Kasumi-1 (cell line): Measurements from ENCODE around the gene USP54.
"Not testable (repeated sequence)": the region's sequence is repeated elsewhere in the genome, so short reads cannot be mapped to it uniquely, and the experiment has no call there.

Source experiments
- DNase-seq, 2 experiments: peaks; one replicate each; lab custom pipeline; 2025; lab: John Stamatoyannopoulos, UW

The USP54 gene

GRCh38 chr10:73586583-73586984 is 4.6 kb downstream of the USP54 start:
- peak; percentile 32 to 53 for DNase-seq

- DNase-seq = no peak
These were observed 5.8 kb downstream of the USP54 start for GRCh38 chr10:73585327-73585726.

- DNase-seq = peak in 1 of 2 experiments; percentile 10
These were observed 6.4 kb downstream of the USP54 start for GRCh38 chr10:73584737-73585136.

DNA sequence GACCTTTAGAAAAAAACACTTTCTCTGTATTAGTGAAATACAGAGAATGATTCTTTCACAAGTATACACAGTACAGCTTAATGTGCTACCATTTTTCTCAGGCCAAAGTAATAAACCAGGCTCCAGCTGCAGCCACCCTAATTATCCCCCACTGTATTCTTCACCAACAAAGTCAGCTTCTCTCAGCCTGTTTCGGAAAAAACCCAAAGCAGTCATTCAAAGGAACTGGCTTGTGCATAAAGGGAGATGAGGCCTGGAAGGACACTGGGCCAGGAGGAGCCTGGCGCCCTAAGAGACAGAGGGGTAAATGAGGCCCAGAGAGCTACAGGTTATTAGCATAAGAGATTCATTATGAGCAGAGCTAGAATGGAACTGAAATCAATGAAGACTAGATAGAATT is 9.2 kb downstream of the USP54 start:
- DNase-seq = no peak

GRCh38 chr10:73578927-73579326 is 12.2 kb downstream of the USP54 start:
- DNase-seq = not testable (repeated sequence)

- DNase-seq = no peak
These were observed 13.4 kb downstream of the USP54 start for GRCh38 chr10:73577788-73578187.

DNA sequence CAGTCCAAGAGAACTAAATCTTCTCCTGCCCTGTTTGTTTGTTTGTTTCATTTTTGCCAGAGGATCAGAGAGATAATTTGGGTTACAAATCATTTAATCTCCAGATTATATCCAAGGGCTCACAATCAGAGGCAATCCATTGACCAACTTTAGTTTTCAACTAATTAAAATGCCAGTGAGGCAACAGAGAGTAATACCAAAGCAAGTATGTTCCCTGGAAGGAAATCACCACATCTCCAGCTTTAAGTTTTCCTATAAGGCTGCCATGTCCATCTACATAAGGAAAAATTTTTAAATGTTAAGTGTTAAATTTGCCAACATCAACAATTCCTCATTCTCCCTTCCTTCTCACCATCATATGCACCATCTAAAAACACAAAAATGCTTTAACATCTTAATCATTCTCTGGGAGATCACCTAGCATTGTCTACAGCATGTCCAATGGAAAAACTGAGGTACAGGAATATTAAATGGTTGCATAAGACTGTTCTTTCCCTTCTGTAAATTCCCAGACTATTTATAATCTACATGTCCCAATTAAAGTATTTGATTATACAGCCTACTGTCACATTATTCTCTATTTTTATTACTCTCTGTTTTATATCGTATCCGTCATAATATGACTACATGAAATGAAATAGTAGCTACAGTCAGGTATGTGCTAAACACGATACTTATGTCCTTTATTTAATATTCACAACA is 14.1 kb downstream of the USP54 start:
- no peak for DNase-seq

DNA sequence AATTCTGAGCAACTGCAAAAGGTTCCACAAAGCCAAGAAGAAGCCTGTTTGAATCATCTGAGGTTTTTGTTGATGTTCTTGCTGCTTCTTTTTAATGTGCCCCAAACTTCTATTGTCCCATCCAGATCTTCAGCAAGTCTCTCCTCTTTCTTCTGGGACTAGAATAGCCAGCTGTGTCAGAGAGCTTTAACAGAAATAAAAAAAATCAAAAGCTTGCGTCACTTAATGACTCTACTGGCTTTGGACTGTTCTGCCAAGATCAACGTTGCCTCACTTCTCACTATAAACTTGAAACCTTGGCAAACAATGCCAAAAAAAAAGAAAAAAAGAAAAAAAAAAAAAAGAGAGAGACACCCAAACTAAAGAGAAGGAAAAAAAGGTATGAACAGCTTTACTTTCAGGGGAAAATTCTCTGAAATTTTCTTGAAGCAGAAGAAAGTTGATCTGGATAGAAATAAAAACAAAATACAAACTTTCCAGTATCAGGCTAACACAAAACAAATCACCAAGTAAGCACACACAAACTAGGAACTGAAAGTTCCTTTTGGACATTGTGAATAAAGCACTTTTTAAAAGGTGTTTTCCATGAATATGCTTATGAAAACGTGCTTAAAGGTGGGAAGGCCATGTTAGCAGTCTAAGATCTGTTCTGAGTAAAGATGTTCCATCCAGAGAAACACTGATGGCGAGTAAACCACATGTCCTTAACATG is 14.8 kb downstream of the USP54 start:
- DNase-seq = no peak

- not testable (repeated sequence) for DNase-seq
These were observed 24.1 kb downstream of the USP54 start for GRCh38 chr10:73567025-73567424.

DNA sequence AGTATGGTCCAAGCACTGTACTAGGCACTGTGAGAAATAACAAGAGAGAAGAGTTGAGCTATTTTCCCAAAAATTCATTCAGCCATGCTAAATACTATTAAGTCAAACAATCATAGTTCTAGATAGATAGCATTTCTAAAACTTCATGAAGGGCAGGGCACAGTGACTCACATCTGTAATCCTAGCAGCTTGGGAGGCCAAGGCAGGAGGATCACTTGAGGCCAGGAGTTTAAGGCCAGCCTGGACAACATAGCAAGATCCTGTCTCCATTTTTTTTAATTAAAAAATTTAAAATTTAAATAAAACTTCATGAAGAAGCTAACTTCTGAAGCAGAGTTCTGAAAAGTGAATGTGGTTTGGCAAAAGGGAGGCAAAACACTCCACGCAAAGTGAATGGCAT is 29.9 kb downstream of the USP54 start:
- no peak for DNase-seq

DNA sequence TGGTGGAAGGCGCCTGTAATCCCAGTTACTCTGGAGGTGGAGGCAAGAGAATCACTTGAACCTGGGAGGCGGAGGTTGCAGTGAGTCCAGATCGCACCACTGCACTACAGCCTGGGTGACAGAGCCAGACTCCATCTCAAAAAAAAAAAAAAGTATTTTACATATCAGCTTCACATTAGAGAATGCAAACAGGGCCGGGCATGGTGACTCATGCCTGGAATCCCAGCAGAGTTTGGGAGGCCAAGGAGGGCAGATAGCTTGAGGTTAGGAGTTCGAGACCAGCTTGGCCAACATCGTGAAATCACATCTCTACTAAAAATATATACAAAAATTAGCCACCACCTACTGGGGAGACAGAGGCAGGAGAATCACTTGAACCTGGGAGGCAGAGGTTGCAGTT is 31.6 kb downstream of the USP54 start:
- DNase-seq = no peak

DNA sequence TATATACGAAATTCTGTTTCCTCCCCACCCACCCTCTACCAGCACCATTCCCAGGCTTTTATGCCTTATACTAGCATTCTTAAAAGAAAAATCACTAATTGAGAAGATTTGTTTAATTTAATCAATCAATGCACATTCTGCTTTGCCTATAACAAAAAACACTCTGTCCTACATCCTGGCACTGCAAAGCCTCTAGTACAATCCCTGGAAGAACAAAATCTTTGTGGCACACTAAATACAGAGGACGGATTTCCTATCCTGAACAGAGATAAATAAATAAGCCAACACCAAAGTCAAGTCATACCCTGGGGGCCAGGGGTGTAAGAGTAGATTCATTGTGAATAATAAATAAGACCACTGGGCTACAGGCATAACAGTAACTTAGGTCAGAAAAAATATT is 34.3 kb downstream of the USP54 start:
- no peak for DNase-seq

DNA sequence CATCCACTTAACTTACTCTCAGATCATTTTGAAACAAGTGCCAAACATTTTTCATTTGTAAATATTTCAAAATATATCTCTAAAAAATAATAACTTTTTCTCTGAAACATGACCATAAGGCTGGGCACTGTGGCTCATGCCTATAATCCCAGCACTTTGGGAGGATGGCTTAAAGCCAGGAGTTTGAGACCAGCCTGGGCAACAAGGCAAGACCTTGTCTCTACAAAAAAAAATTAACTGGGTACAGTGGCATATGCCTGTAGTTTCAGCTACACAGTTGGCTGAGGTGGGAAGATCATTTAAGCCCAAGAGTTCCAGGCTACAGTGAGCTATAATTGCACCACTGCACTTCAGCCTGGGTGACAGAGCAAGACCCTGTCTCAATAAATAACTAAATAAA is 36.4 kb downstream of the USP54 start:
- DNase-seq = no peak

GRCh38 chr10:73553761-73554160 is 37.4 kb downstream of the USP54 start:
- DNase-seq = no peak

DNA sequence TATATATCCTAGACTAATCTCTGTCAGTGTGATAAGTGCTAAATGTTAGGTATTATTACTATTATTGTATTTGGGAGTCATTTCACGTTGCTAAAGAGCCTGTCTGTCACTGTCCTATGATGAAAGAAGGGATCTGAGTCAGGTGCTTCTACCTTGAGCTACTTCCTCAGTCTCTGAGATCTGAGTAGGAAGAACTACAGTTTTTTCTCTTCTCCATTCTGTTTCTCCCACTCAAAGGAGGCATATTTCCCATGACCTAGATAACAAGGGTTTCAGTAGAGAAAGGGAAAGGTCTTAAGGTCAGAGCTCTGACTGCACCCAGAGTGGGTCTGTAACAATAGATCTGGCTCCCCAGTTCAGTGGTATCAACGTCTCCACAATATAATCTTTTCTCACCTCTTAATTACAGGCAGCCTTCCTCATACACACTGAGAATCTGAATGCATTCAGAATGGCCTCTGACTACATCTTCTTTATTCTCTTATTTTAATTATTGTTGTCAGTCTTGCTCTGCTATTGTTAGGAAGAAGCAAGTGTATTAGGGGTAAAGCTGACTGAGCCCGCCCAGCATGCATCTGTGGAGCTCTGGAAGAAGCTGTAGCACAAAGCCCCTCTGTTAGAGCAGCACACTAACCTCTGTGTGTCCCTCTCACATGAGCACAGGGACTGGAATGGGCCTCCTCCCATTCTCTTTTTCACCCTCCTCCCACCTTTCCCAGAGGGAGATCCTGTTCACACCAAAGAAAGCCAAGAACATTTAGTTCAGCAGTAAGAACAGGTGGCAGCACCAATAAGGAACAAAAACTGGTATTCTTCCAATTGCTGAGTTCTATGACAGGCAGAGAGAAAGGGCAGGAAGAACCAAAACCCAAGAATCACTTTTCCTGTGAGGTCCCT is 38.1 kb downstream of the USP54 start:
- DNase-seq = no peak

- DNase-seq = no peak
These were observed 39.6 kb downstream of the USP54 start for GRCh38 chr10:73551515-73551914.

- no peak for DNase-seq
These were observed 45.8 kb downstream of the USP54 start for GRCh38 chr10:73545357-73545756.

- DNase-seq = no peak
These were observed 53.4 kb downstream of the USP54 start for GRCh38 chr10:73537709-73538108.

- DNase-seq = no peak
These were observed 53.9 kb downstream of the USP54 start for GRCh38 chr10:73537288-73537687.

GRCh38 chr10:73534857-73535256 is 56.3 kb downstream of the USP54 start:
- DNase-seq = no peak

DNA sequence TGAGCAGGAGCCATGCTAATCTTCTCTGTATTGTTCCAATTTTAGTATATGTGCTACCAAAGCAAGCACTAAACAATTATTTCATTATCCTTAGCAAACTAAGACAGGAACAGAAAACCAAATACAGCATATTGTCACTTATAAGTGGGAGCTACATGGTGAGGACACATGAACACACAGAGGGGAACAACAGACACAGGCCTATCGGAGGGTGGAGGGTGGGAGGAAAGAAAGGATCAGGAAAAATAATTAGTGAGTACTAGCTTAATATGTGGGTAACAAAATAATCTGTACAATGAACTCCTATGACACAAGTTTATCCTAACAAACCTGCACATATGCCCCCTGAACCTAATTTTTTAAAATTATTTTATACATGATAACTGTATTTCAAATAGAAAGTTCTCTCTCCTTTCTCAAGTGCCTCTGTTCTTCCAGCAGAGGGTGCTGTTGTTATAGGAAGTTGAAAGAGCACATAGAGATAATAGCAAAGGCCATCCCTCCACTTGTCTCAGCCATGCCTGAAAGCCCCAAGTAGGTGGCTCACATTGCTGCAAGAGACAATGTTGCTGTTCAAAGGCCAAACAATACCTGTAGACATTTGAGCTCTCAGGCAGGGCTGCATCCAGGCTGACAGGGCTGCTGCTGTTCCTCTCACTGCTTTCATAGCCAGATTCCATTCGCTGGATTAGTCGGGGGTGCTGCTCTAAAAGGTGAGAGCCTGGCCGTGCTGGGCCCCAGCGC is 61.9 kb downstream of the USP54 start:
- peak; percentile 98 to 99 for DNase-seq

- DNase-seq = no peak
These were observed 68.9 kb downstream of the USP54 start for GRCh38 chr10:73522263-73522662.
